AG08396 (cell line): ENCODE measurements around the gene ZNF41.
"Not testable (repeated sequence)": the region's sequence is repeated elsewhere in the genome, so short reads cannot be mapped to it uniquely, and the experiment has no call there.

ENCODE experiments used
- DNase-seq: peaks from one replicate; pipeline ENCODE4 v3.0.0; 2012; ENCODE audit warnings: low spot score, mixed read lengths

Gene ZNF41

GRCh38 chrX:47482512-47483305 lies at the start of gene ZNF41:
ZNF41 (minus strand) TSS chrX:47483222; CDS start chrX:47467481, 15,741 bp downstream.
- peak; percentile 82 for DNase-seq

GRCh38 chrX:47530049-47530448 lies 47.0 kb upstream of the ZNF41 start:
- no peak for DNase-seq

- no peak for DNase-seq
These were observed 46.5 kb upstream of the ZNF41 start for GRCh38 chrX:47529548-47529947.

- DNase-seq = no peak
These were observed 40.7 kb upstream of the ZNF41 start for GRCh38 chrX:47523713-47524166.

GRCh38 chrX:47523297-47523696 lies 40.3 kb upstream of the ZNF41 start:
- peak; percentile 84 for DNase-seq

GRCh38 chrX:47518144-47518543 lies 35.1 kb upstream of the ZNF41 start:
- no peak for DNase-seq

GRCh38 chrX:47515941-47516665 lies 33.1 kb upstream of the ZNF41 start:
- DNase-seq = no peak

GRCh38 chrX:47514533-47515235 lies 31.7 kb upstream of the ZNF41 start:
- no peak for DNase-seq

- DNase-seq = not testable (repeated sequence)
These were observed 30.3 kb upstream of the ZNF41 start for GRCh38 chrX:47513034-47513965.

GRCh38 chrX:47512383-47512782 lies 29.4 kb upstream of the ZNF41 start:
- not testable (repeated sequence) for DNase-seq

GRCh38 chrX:47507153-47507867 lies 24.3 kb upstream of the ZNF41 start:
- DNase-seq = no peak

GRCh38 chrX:47503151-47503550 lies 20.1 kb upstream of the ZNF41 start:
- no peak for DNase-seq

- no peak for DNase-seq
These were observed 19.5 kb upstream of the ZNF41 start for GRCh38 chrX:47502316-47503125.

- no peak for DNase-seq
These were observed 18.4 kb upstream of the ZNF41 start for GRCh38 chrX:47501226-47502074.

GRCh38 chrX:47500554-47500953 lies 17.5 kb upstream of the ZNF41 start:
- no peak for DNase-seq

GRCh38 chrX:47499293-47499692 lies 16.3 kb upstream of the ZNF41 start:
- no peak for DNase-seq

- no peak for DNase-seq
These were observed 15.4 kb upstream of the ZNF41 start for GRCh38 chrX:47498411-47498810.

- no peak for DNase-seq
These were observed 14.4 kb upstream of the ZNF41 start for GRCh38 chrX:47497271-47497888.

- DNase-seq = not testable (repeated sequence)
These were observed 9.1 kb upstream of the ZNF41 start for GRCh38 chrX:47492133-47492532.
